K562 treated with DMSO at 1 percent for 48 hours (cell line): ENCODE measurements around the gene EIF2B1. TPM values are rescaled to one million over a fixed set of nuclear protein-coding genes. Genes with fewer than 3 reads are reported as not detected.

Source experiments
- total RNA-seq: library from RNA; unstranded; fragments of 300-600 nt; gene quantifications from 2 replicates; pipeline ENCODE4 v1.2.3, GENCODE V29; 2022; ENCODE audit warnings: low replicate concordance; ENCODE audit errors: extremely low read depth

EIF2B1 gene
- not detected in 2 replicates for total RNA-seq

DNA sequence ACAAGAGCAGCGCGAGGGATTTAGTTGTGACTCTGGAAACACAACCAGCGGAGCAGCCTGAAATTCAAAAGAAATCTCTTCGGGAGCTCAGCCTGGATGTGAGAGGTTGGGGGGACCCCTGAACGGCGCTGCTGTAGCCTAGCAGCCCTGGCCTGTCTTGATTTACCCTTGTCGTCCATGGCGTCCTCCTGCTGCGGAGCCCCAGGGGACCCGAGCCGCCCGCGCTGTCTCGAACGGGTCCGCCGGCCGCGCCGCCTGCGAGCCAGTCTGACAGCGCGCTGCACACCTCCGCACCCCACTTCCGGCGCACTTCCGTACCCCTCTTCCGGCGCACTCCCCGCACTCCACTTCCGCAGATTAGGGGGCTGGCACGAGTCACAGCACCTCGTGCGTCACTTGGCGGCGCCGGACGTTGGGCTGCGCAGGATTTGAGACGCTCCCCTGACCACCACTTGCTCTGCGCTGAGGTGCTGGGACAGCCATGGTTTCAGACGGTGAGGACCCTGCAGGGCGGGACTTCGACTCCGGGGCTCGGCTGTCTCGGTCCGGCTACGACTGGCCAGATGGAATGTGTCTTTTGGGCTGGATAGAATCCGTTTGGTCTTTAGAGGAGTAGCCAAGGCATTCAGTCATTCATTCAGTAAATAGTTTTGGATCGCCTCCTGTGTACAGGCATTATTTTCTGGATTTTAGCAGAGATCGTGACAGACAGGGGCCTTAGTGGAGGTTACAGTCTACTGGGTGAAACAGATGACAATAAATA lies at the start of gene EIF2B1, which contains the start of gene GTF2H3:
Gene EIF2B1, minus strand, starts transcription at position 308 of the 763 bp plus-strand sequence. Its CDS starts 129 bp downstream, at position 179.
Gene GTF2H3, plus strand, starts transcription at position 451 of the 763 bp plus-strand sequence. Its CDS starts 31 bp downstream, at position 482.

DNA sequence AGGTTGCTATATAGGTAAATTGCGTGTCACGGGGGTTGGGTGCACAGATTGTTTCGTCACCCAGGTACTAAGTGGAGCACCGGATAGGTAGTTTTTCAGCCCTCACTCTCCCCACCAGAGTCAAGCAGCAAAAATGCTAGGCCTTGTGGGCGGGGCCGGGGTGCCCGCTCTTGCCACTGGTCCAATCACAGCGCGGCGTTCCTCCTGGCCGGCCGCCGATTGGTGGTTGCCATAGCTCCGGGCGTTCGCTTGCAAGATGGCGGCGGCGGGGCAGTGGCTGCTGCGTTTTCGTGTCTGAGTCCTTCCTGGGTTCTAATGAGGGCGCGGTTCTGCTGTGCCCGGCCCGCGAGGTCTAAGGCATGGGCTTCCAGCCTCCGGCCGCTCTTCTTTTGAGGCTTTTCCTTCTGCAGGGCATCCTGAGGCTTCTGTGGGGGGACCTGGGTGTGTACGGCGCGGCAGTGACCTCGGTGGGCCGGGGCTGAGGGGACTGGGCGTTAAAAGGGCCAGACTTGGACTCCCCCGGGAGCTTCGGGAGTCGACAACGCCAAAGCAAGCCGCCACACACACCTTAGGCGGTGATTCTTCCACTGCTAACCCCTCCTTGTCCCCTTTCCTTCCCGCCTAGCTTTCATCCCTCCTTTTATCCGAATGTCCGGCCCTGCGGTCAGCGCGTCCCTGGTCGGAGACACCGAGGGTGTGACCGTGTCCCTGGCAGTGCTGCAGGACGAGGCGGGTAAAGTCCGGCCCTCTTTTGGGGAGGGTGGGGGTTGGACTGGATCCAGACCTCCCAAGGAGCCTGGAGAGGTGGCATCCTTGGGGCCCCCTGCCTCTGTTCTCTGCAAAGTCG lies 37.6 kb upstream of the EIF2B1 start, which contains the start of gene TCTN2:
Gene TCTN2, plus strand, starts transcription at position 232 of the 847 bp plus-strand sequence. Its CDS starts 128 bp downstream, at position 360.

DNA sequence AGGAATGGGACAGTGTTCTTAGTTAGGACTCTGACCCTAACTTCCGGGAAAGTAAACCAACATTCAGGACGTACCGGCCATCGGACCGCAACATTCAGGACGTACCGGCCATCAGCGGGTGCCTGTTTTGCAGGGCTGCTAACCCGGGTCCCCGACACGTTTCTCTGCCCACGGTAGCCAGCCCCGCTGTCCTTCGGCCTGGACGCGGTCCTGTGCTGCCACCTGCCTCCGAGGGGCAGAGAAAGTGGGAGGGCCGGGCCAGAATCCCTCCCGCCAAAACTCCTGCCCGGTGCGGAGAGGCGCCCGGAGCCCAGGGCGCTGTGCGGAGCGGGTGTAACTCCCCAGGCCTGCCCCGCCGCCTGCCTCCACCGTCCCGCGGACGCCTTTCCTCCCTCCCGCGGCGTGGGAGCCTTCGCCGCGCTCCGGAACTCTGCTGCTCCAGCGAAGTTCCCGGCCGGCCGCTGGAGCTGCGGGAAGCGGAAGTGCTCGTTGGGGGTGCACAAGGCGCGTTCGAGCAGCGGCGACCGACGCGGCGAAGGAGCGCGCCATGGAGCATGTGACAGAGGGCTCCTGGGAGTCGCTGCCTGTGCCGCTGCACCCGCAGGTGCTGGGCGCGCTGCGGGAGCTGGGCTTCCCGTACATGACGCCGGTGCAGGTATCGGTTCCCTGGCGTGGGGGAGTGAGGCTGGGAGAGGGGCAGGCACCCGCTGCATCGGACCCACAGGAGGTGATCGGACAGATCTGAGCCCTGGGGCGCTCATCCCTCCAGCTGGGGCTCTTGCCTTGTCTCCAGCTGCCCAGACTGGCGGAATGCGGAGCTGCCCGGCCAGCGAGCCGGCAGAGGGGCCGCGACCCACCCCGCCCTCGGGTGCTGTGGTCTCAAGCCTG lies 31.6 kb downstream of the EIF2B1 start, which contains the start of gene DDX55:
Gene DDX55, plus strand, starts transcription at position 498 of the 888 bp plus-strand sequence. Its CDS starts 50 bp downstream, at position 548.

Other genes with a start within 250 kb of the EIF2B1 start
- not detected in 2 replicates for gene KMT5A, start 249.6 kb downstream of the EIF2B1 start, total RNA-seq
- gene RILPL2, start 197.0 kb downstream of the EIF2B1 start, total RNA-seq, result not detected in 2 replicates
- not detected in 2 replicates for gene SNRNP35, start 175.5 kb downstream of the EIF2B1 start, total RNA-seq
- not detected in 2 replicates for gene RILPL1, start 100.0 kb downstream of the EIF2B1 start, total RNA-seq
- not detected in 2 replicates for gene TMED2, start 49.1 kb downstream of the EIF2B1 start, total RNA-seq
- gene DDX55, start 31.6 kb downstream of the EIF2B1 start, total RNA-seq, result not detected in 2 replicates
- not detected in 2 replicates for gene GTF2H3, start 143 bp upstream of the EIF2B1 start, total RNA-seq
- not detected in 2 replicates for gene TCTN2, start 37.4 kb upstream of the EIF2B1 start, total RNA-seq
- gene ATP6V0A2, start 78.7 kb upstream of the EIF2B1 start, total RNA-seq, result not detected in 2 replicates
- not detected in 2 replicates for gene DNAH10, start 128.6 kb upstream of the EIF2B1 start, total RNA-seq